DMS79 (cell line): Measurements from ENCODE around the gene TUB.
A peak's percentile ranks its signal among the peaks of the same experiment; 100 is the strongest.

Experiments
- DNase-seq: peaks from one replicate; lab custom pipeline; 2025; lab: John Stamatoyannopoulos, UW

Gene TUB

GRCh38 chr11:8069771-8070170 is 11.2 kb upstream of the TUB start:
- no peak for DNase-seq

GRCh38 chr11:8070417-8071115 is 10.4 kb upstream of the TUB start:
- no peak for DNase-seq

GRCh38 chr11:8071616-8072581 is 9.1 kb upstream of the TUB start:
- DNase-seq, result no peak

- no peak for DNase-seq
Observed at GRCh38 chr11:8075119-8075726, 5.8 kb upstream of the TUB start.

GRCh38 chr11:8079111-8079675 is 1.8 kb upstream of the TUB start:
- no peak for DNase-seq

- DNase-seq, result no peak
Observed at GRCh38 chr11:8080069-8080670, 841 bp upstream of the TUB start.

- no peak for DNase-seq
Observed at GRCh38 chr11:8081591-8082250, 710 bp downstream of the TUB start.

- peak; percentile 25 for DNase-seq
Observed at GRCh38 chr11:8082391-8083087, 1.5 kb downstream of the TUB start.

GRCh38 chr11:8083088-8083395 is 2.0 kb downstream of the TUB start:
- DNase-seq, result no peak

GRCh38 chr11:8083871-8084281 is 2.9 kb downstream of the TUB start:
- no peak for DNase-seq

GRCh38 chr11:8084352-8084751 is 3.3 kb downstream of the TUB start:
- no peak for DNase-seq

- DNase-seq, result no peak
Observed at GRCh38 chr11:8085011-8085645, 4.1 kb downstream of the TUB start.

GRCh38 chr11:8086001-8086479 is 5.0 kb downstream of the TUB start:
- peak; percentile 18 for DNase-seq

GRCh38 chr11:8086571-8086970 is 5.6 kb downstream of the TUB start:
- DNase-seq, result no peak

GRCh38 chr11:8087185-8087584 is 6.2 kb downstream of the TUB start:
- DNase-seq, result no peak

GRCh38 chr11:8087756-8088155 is 6.7 kb downstream of the TUB start:
- no peak for DNase-seq

- no peak for DNase-seq
Observed at GRCh38 chr11:8089791-8090510, 8.9 kb downstream of the TUB start.

- DNase-seq, result no peak
Observed at GRCh38 chr11:8090756-8091155, 9.7 kb downstream of the TUB start.

- DNase-seq, result no peak
Observed at GRCh38 chr11:8091721-8092120, 10.7 kb downstream of the TUB start.
